Heart right ventricle (tissue), 16 donors: ENCODE results near the gene AP4M1. TPM values are rescaled to one million over a fixed set of nuclear protein-coding genes. Genes with fewer than 3 reads are reported as not detected.

Experiments used
- ATAC-seq, 8 donors: fragments of 200-7000 bp; cut with Tn5 transposase; one replicate each; pipeline ENCODE4 v1.9.1; 2020; ENCODE audit warnings: mild to moderate bottlenecking in 8 of 8, moderate library complexity in 8 of 8, moderate number of reproducible peaks in 1 of 8
- DNase-seq, 2 donors: peaks; one replicate each; pipeline ENCODE4 v3.0.0-alpha.2; 2020
- H3K27ac ChIP-seq, 10 donors: fragments of 200-600 bp; sonication (generic) in 2 of 10; one replicate each; pipeline versions ENCODE4 v1.5.0 to v1.8.0; 2020 to 2022; ENCODE audit warnings: mild to moderate bottlenecking in 3 of 10
- H3K27me3 ChIP-seq, 7 donors: fragments of 200-600 bp; one replicate each; pipeline ENCODE4 v1.8.0; 2021 to 2022; ENCODE audit warnings: mild to moderate bottlenecking in 2 of 7
- H3K36me3 ChIP-seq, 9 donors: fragments of 200-600 bp; sonication (generic) in 1 of 9; one replicate each; pipeline versions ENCODE4 v1.5.0 to v1.8.0; 2020 to 2022; ENCODE audit warnings: mild to moderate bottlenecking in 2 of 9
- H3K4me1 ChIP-seq, 9 donors: fragments of 200-600 bp; sonication (generic) in 1 of 9; one replicate each; pipeline versions ENCODE4 v1.5.0 to v1.8.0; 2020 to 2022; ENCODE audit warnings: mild to moderate bottlenecking in 4 of 9
- H3K4me3 ChIP-seq, 10 donors: fragments of 200-600 bp; sonication (generic) in 2 of 10; one replicate each; pipeline versions ENCODE4 v1.5.0 to v1.8.0; 2020 to 2022; ENCODE audit warnings: mild to moderate bottlenecking in 7 of 10, moderate library complexity in 2 of 10
- H3K9me3 ChIP-seq, 11 donors: fragments of 200-600 bp in 10 of 11; sonication (generic) in 2 of 11; one replicate each; pipeline versions ENCODE4 v1.5.0 to v1.8.0; 2013 to 2022; ENCODE audit warnings: mild to moderate bottlenecking in 2 of 11, control low read depth in 1 of 11, moderate library complexity in 1 of 11
- CTCF ChIP-seq, 9 donors: fragments of 200-600 bp; sonication (generic) in 2 of 9; IDR thresholded peaks; one replicate each; pipeline versions ENCODE4 v1.5.0 to v1.8.0; 2021 to 2022; ENCODE audit warnings: antibody characterized with exemption in 9 of 9, mild to moderate bottlenecking in 5 of 9, moderate library complexity in 1 of 9
- WGBS, 2 donors: extraction: QIAGEN DNeasy Blood & Tissue Kit; methylation state at CpG; one replicate each; pipeline ENCODE4 v1.1.7; 2013; ENCODE audit warnings: inconsistent platforms in 1 of 2; 5-methylcytosine and 5-hydroxymethylcytosine counted together
- intact Hi-C, 10 donors: fragments of 100-400 bp; cut with DNase I; formaldehyde crosslinking; loops; one replicate each; pipeline versions ENCODE4 v1.11.1 to v1.14.2; 2022
- polyA plus RNA-seq, 2 donors: library from polyadenylated mRNA; stranded (reverse); fragments of 200-250 nt; gene quantifications; one replicate each; pipeline ENCODE4 v1.2.3, GENCODE V29; 2013
- total RNA-seq, 10 donors: library from RNA; stranded (reverse); fragmentation: NEBNext Ultra II Directional in 3 of 10; extraction: Animal tissue kit (Norgen Biotek cat#: 25700) in 3 of 10; gene quantifications; one replicate each; pipeline versions ENCODE4 v1.2.1 to v1.2.4, GENCODE V29; 2021 to 2023
- donor health status: Arrhythmogenic right ventricular cardiomyopathy.
- donor health status: ischemic (EF 13 %, LVEDD 7.1; RV severe dilation, severe dysfunction).
- donor health status: healthy with polysubstance abuse.
- donor health status: DM: no; HTN: yes; CAD: no.
- donor health status: DM: no; HTN: no; CAD: no.
- donor health status: ischemic (EF 25% LVEDD 6.9; RV normal size, moderate dysfunction).
- donor health status: ischemic (EF 25% LVEDD 5.7; RV mildly dilated, moderate dysfunction).
- donor health status: healthy.
- donor health status: DM: yes; HTN: yes; CAD: no.
- donor health status: Ischemic cardiomyopathy.
- donor health status: ischemic (EF 35%, LVEDD 5.7; RV mildly dilated, moderate dysfunction).
- donor health status: nonischemic (EF 11% LVEDD 7.7; RV severe dilation, severe dysfunction).
- donor health status: DM: yes; HTN: yes; CAD: no.
- donor health status: PGD.
- donor health status: ischemic (EF 29% LVEDD 5.4; RV normal size, mild dysfunction).
- donor health status: nonischemic (EF 23%, LVEDD 6.1; RV moderate dilation, normal function).

The AP4M1 gene
- total and polyA plus RNA-seq, 12 donors, result 8.4 to 20.6 (median 11.1) TPM

GRCh38 chr7:100059251-100059739 lies 42.1 kb upstream of the AP4M1 start:
- Histone ChIP-seq H3K4me1 (no peaks in the 10 kb centered on the region), H3K36me3 (peaks cover 0 to 84% (median 38%) of the 10 kb centered on the region in 9 donors), H3K27me3 (no peaks in the 10 kb centered on the region), H3K4me3 (no peak overlapping the region), H3K27ac (no peak overlapping the region), H3K9me3 (no peaks in the 10 kb centered on the region)
- no peak for TF ChIP-seq CTCF (IDR thresholded peaks at IDR 0.05)
- no peak for ATAC-seq
- DNase-seq, result no peak
- intact Hi-C loops, result loop anchor here in 7 of 10 donors (2.0 to 10.0 kb wide), 5 partner anchors 46 to 147 kb away; partner anchors contain the start of genes TRIM4 (in 2 of the 7) and GJC3 (in 1 of the 7)
- WGBS, 2 donors, result 82 to 88% methylated on average over 4 to 5 of the region's 5 CpGs

- TF ChIP-seq CTCF (IDR thresholded peaks at IDR 0.05), result no peak
- H3K4me3 ChIP-seq, result no peak overlapping the region
- no peak for DNase-seq
- ATAC-seq, result no peak
- no peak overlapping the region for H3K27ac ChIP-seq
- H3K36me3 ChIP-seq, result peaks cover 0 to 90% (median 39%) of the 10 kb centered on the region in 9 donors
- H3K9me3 ChIP-seq, result no peaks in the 10 kb centered on the region
- intact Hi-C loops, result no loop called here
- H3K4me1 ChIP-seq, result peaks cover 0 to 15% (median 12%) of the 10 kb centered on the region in 9 donors
- no peaks in the 10 kb centered on the region for H3K27me3 ChIP-seq
- 90 to 93% methylated on average over 11 of the region's 11 CpGs for WGBS, 2 donors
Observed at GRCh38 chr7:100061518-100062193, 39.8 kb upstream of the AP4M1 start.

GRCh38 chr7:100063376-100063775 lies 38.1 kb upstream of the AP4M1 start:
- Histone ChIP-seq H3K4me3 (no peak overlapping the region), H3K27me3 (no peaks in the 10 kb centered on the region), H3K36me3 (peaks cover 0 to 83% (median 25%) of the 10 kb centered on the region in 9 donors), H3K27ac (no peak overlapping the region), H3K9me3 (no peaks in the 10 kb centered on the region), H3K4me1 (peaks cover 0 to 15% (median 12%) of the 10 kb centered on the region in 9 donors)
- 86 to 96% methylated on average over 4 of the region's 4 CpGs for WGBS, 2 donors
- TF ChIP-seq CTCF (IDR thresholded peaks at IDR 0.05), result no peak
- DNase-seq (no peak), ATAC-seq (no peak)
- intact Hi-C loops, result no loop called here

- peaks cover 0 to 83% (median 29%) of the 10 kb centered on the region in 9 donors for H3K36me3 ChIP-seq
- no peaks in the 10 kb centered on the region for H3K27me3 ChIP-seq
- WGBS, 2 donors, result 84% methylated on average over 9 of the region's 9 CpGs
- intact Hi-C loops, result no loop called here
- DNase-seq, result no peak
- TF ChIP-seq CTCF (IDR thresholded peaks at IDR 0.05), result no peak
- H3K9me3 ChIP-seq, result peaks cover 0 to 2% (median 0%) of the 10 kb centered on the region in 11 donors
- H3K4me1 ChIP-seq, result peaks cover 0 to 15% (median 12%) of the 10 kb centered on the region in 9 donors
- H3K27ac ChIP-seq, result no peak overlapping the region
- no peak for ATAC-seq
- H3K4me3 ChIP-seq, result no peak overlapping the region
Observed at GRCh38 chr7:100064162-100064561, 37.3 kb upstream of the AP4M1 start.
